IPS DF 19.7 (cell line): Measurements from ENCODE around the gene OR1F1.
A peak's percentile ranks its signal among the peaks of the same experiment; 100 is the strongest.
"Not testable (repeated sequence)": the region's sequence is repeated elsewhere in the genome, so short reads cannot be mapped to it uniquely, and the experiment has no call there.

Experiments used
- DNase-seq: peaks from one replicate; pipeline ENCODE4 v3.0.0-alpha.2; 2013; ENCODE audit warnings: low read depth, low spot score

Gene OR1F1

GRCh38 chr16:3150346-3151218, 37.4 kb upstream of the OR1F1 start:
- DNase-seq, result peak; percentile 90

- no peak for DNase-seq
Observed at GRCh38 chr16:3152027-3152276, 36.1 kb upstream of the OR1F1 start.

- DNase-seq, result no peak
Observed at GRCh38 chr16:3152277-3152990, 35.6 kb upstream of the OR1F1 start.

GRCh38 chr16:3152991-3153368, 35.0 kb upstream of the OR1F1 start:
- no peak for DNase-seq

GRCh38 chr16:3155181-3155580, 32.8 kb upstream of the OR1F1 start:
- no peak for DNase-seq

GRCh38 chr16:3155972-3156371, 32.0 kb upstream of the OR1F1 start:
- DNase-seq, result no peak

- peak; percentile 95 for DNase-seq
Observed at GRCh38 chr16:3157229-3158025, 30.6 kb upstream of the OR1F1 start.

GRCh38 chr16:3158026-3158509, 29.9 kb upstream of the OR1F1 start:
- DNase-seq, result no peak

GRCh38 chr16:3158510-3159314, 29.3 kb upstream of the OR1F1 start:
- no peak for DNase-seq

- no peak for DNase-seq
Observed at GRCh38 chr16:3161235-3162018, 26.6 kb upstream of the OR1F1 start.

GRCh38 chr16:3164121-3164991, 23.6 kb upstream of the OR1F1 start:
- no peak for DNase-seq

- no peak for DNase-seq
Observed at GRCh38 chr16:3165111-3165822, 22.7 kb upstream of the OR1F1 start.

GRCh38 chr16:3166505-3166886, 21.5 kb upstream of the OR1F1 start:
- DNase-seq, result no peak

GRCh38 chr16:3168729-3169128, 19.3 kb upstream of the OR1F1 start:
- not testable (repeated sequence) for DNase-seq

GRCh38 chr16:3170440-3171180, 17.4 kb upstream of the OR1F1 start:
- DNase-seq, result no peak

GRCh38 chr16:3171181-3171854, 16.7 kb upstream of the OR1F1 start:
- DNase-seq, result no peak

- DNase-seq, result no peak
Observed at GRCh38 chr16:3171855-3172593, 16.0 kb upstream of the OR1F1 start.
